Tibial nerve (tissue), 4 donors: ENCODE data around the gene ZNF426.

Experiments
- EP300 ChIP-seq, 2 donors: sonication (generic); formaldehyde crosslinking; IDR thresholded peaks; one replicate each; pipeline ENCODE4 v1.6.1; 2017; ENCODE audit warnings: antibody characterized with exemption in 2 of 2, mild to moderate bottlenecking in 1 of 2
- TF ChIP-seq, protein P1 (sequence below), 5 experiments: fragments of 200-600 bp in 3 of 5; fragments of 450-650 bp in 2 of 5; sonication (generic) in 3 of 5; IDR thresholded peaks; one replicate each; pipeline ENCODE4 v1.5.1; 2016 to 2019; ENCODE audit warnings: antibody characterized with exemption in 5 of 5, mild to moderate bottlenecking in 3 of 5, moderate library complexity in 2 of 5

GRCh38 chr19:9584073-9584833 lies 45.8 kb upstream of the ZNF426 start, which contains the start of gene ZNF121:
- TF ChIP-seq, protein P1, sequence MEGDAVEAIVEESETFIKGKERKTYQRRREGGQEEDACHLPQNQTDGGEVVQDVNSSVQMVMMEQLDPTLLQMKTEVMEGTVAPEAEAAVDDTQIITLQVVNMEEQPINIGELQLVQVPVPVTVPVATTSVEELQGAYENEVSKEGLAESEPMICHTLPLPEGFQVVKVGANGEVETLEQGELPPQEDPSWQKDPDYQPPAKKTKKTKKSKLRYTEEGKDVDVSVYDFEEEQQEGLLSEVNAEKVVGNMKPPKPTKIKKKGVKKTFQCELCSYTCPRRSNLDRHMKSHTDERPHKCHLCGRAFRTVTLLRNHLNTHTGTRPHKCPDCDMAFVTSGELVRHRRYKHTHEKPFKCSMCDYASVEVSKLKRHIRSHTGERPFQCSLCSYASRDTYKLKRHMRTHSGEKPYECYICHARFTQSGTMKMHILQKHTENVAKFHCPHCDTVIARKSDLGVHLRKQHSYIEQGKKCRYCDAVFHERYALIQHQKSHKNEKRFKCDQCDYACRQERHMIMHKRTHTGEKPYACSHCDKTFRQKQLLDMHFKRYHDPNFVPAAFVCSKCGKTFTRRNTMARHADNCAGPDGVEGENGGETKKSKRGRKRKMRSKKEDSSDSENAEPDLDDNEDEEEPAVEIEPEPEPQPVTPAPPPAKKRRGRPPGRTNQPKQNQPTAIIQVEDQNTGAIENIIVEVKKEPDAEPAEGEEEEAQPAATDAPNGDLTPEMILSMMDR (IDR thresholded peaks at IDR 0.05), result no peak
- peak; percentile 56 to 88 for TF ChIP-seq EP300 (IDR thresholded peaks at IDR 0.05)
